HepG2 (cell line): ENCODE results near the gene CERT1. TPM values are rescaled to one million over a fixed set of nuclear protein-coding genes. Genes with fewer than 3 reads are reported as not detected.

ENCODE experiments used
- ATAC-seq: fragments of 200-7000 bp; cut with Tn5 transposase; 3 replicates; pipeline ENCODE4 v1.9.1; 2020; ENCODE audit warnings: mild to moderate bottlenecking, moderate library complexity
- BruUV-seq: library from RNA; stranded (reverse); fragments of 400-500 nt; replicated peaks from 2 replicates; lab custom pipeline; 2021; lab: Mats Ljungman, UMichigan
- CTCF ChIA-PET: fragments of 300-600 bp; formaldehyde crosslinking; extraction: SDS; loops from one replicate; lab custom pipeline; 2021; ENCODE audit warnings: low total read pairs, inconsistent platforms, low intra/inter-chr PET ratio; lab: Yijun Ruan, JAX
- POLR2A ChIA-PET: fragments of 350-600 bp; sonication (Branson Sonifier 250); formaldehyde crosslinking; loops from one replicate; lab custom pipeline; 2020; ENCODE audit warnings: antibody characterized with exemption, inconsistent platforms; lab: Yijun Ruan, JAX
- DNase-seq: peaks from one replicate; pipeline ENCODE4 v3.0.0-alpha.2; 2015; ENCODE audit warnings: low spot score
- FAIRE-seq: peaks from 3 replicates; lab custom pipeline; 2011; peaks lifted over from hg19 to GRCh38; lab: Jason Lieb, UNC
- H2AFZ ChIP-seq: one replicate; pipeline ENCODE4 v1.6.1; 2011; ENCODE audit warnings: low read length, inconsistent platforms
- H3K27ac ChIP-seq: fragments of 300-600 bp; 3 replicates; pipeline ENCODE4 v1.8.0; 2011; ENCODE audit warnings: mixed run types, mild to moderate bottlenecking, mixed read lengths, low read length, inconsistent platforms; ENCODE audit not compliant: insufficient read depth; ENCODE audit errors: extremely low read length
- H3K27me3 ChIP-seq, 2 experiments: fragments of 200-600 bp in 1 of 2; 2 replicates in 1 of 2; 3 replicates in 1 of 2; pipeline versions ENCODE4 v1.6.0 to v1.8.0; 2011; ENCODE audit warnings: low read length in 2 of 2, mild to moderate bottlenecking in 2 of 2, moderate library complexity in 2 of 2, inconsistent platforms in 1 of 2; ENCODE audit not compliant: insufficient read depth in 2 of 2, control insufficient read depth in 1 of 2
- H3K36me3 ChIP-seq, 2 experiments: fragments of 200-600 bp in 1 of 2; replicated peaks in 1 of 2; 2 replicates in 1 of 2; 3 replicates in 1 of 2; pipeline versions ENCODE4 v1.5.1 to v1.8.0; 2011; ENCODE audit warnings: low read length in 2 of 2, inconsistent platforms in 1 of 2; ENCODE audit not compliant: insufficient read depth in 2 of 2, control insufficient read depth in 1 of 2
- H3K4me1 ChIP-seq: 2 replicates; pipeline ENCODE4 v1.5.1; 2012; ENCODE audit warnings: low read length, inconsistent platforms; ENCODE audit not compliant: insufficient read depth
- H3K4me2 ChIP-seq: 2 replicates; pipeline ENCODE4 v1.6.0; 2011; ENCODE audit warnings: low read depth, low read length, inconsistent platforms
- H3K4me3 ChIP-seq, 3 experiments: fragments of 200-600 bp in 1 of 3; sonication (generic), shearing (Covaris generic) in 1 of 3; replicated peaks in 1 of 3; 2 replicates each; pipeline ENCODE4 v1.5.1; 2011 to 2016; ENCODE audit warnings: low read length in 3 of 3, inconsistent platforms in 2 of 3, low read depth in 2 of 3, mild to moderate bottlenecking in 2 of 3, control low read depth in 1 of 3, mixed read lengths in 1 of 3; ENCODE audit not compliant: insufficient read depth in 1 of 3
- H3K79me2 ChIP-seq: one replicate; pipeline ENCODE4 v1.6.1; 2011; ENCODE audit warnings: low read length, inconsistent platforms; ENCODE audit not compliant: insufficient read depth
- H3K9ac ChIP-seq: 2 replicates; pipeline ENCODE4 v1.6.0; 2011; ENCODE audit warnings: mild to moderate bottlenecking, low read depth, low read length, inconsistent platforms; ENCODE audit not compliant: insufficient read depth
- H3K9me3 ChIP-seq: 2 replicates; pipeline ENCODE4 v1.5.1; 2012; ENCODE audit warnings: mild to moderate bottlenecking, low read length
- H4K20me1 ChIP-seq: 2 replicates; pipeline ENCODE4 v1.6.0; 2011; ENCODE audit warnings: inconsistent platforms, mild to moderate bottlenecking, low read length, moderate library complexity; ENCODE audit not compliant: insufficient read depth
- POLR2AphosphoS2 ChIP-seq: IDR thresholded peaks from 2 replicates; pipeline ENCODE4 v1.6.1; 2011; ENCODE audit warnings: low read depth, low read length, improper control_type of control experiment
- POLR2G ChIP-seq: fragments of 200-400 bp; formaldehyde crosslinking; IDR thresholded peaks from 2 replicates; pipeline ENCODE4 v1.6.1; 2018; ENCODE audit warnings: mild to moderate bottlenecking, low read depth, low read length, moderate library complexity
- TBX2 ChIP-seq: sonication (generic); formaldehyde crosslinking; IDR thresholded peaks from 2 replicates; pipeline ENCODE4 v1.5.0; 2020; ENCODE audit warnings: missing genetic modification reagents, mild to moderate bottlenecking, borderline replicate concordance
- ZC3H13 ChIP-seq: sonication (generic); formaldehyde crosslinking; IDR thresholded peaks from 2 replicates; pipeline ENCODE4 v1.8.1; 2023; ENCODE audit warnings: mild to moderate bottlenecking, missing genetic modification reagents, moderate library complexity
- ZNF317 ChIP-seq: sonication (generic); formaldehyde crosslinking; IDR thresholded peaks from 2 replicates; pipeline ENCODE4 v1.5.0; 2020; ENCODE audit warnings: mild to moderate bottlenecking, missing genetic modification reagents
- ZNF34 ChIP-seq: sonication (generic); formaldehyde crosslinking; IDR thresholded peaks from 2 replicates; pipeline ENCODE4 v1.4.0; 2020; ENCODE audit warnings: mild to moderate bottlenecking, missing genetic modification reagents, borderline replicate concordance
- ZNF775 ChIP-seq: sonication (generic); formaldehyde crosslinking; IDR thresholded peaks from 2 replicates; pipeline ENCODE4 v1.4.0; 2020; ENCODE audit warnings: missing genetic modification reagents, mild to moderate bottlenecking, moderate library complexity, borderline replicate concordance
- WGBS: methylation state at CpG from one replicate; pipeline ENCODE4 v1.1.6; 2017; ENCODE audit warnings: low lambda C conversion rate; 5-methylcytosine and 5-hydroxymethylcytosine counted together
- in situ Hi-C: cut with HindIII; loops from 2 replicates; pipeline ENCODE4 v1.10.0; 2017; ENCODE audit warnings: low pct_unique_long_range_greater_than_20kb; ENCODE audit not compliant: extremely low pct_ligation_motif_present
- intact Hi-C: fragments of 100-400 bp; cut with micrococcal nuclease; formaldehyde crosslinking; loops from one replicate; pipeline ENCODE4 v1.10.0; 2022; ENCODE audit not compliant: unreplicated experiment
- polyA plus RNA-seq, 8 experiments: library from polyadenylated mRNA; depleted of rRNA in 3 of 8; stranded (reverse) in 7 of 8; unstranded in 1 of 8; fragments of >200 nt; fragmentation: Illumina TruSeq in 4 of 8; extraction: Trizol in 4 of 8; gene quantifications; 2 replicates each; pipeline versions ENCODE4 v1.2.1 to v1.2.3, GENCODE V29; 2011 to 2016; ENCODE audit warnings: low read depth in 4 of 8, missing spikeins in 1 of 8, mixed read lengths in 1 of 8; ENCODE audit not compliant: insufficient read depth in 1 of 8
- total RNA-seq, 5 experiments: library from RNA; depleted of rRNA; stranded (reverse); fragments of >200 nt; fragmentation: Illumina TruSeq; extraction: Trizol; gene quantifications; 2 replicates each; pipeline ENCODE4 v1.2.3, GENCODE V29; 2016; ENCODE audit warnings: low read depth in 1 of 5
- TF ChIP-seq, protein P1 (sequence below): sonication (generic); formaldehyde crosslinking; IDR thresholded peaks from 2 replicates; pipeline ENCODE4 v1.4.0; 2020; ENCODE audit warnings: mild to moderate bottlenecking, missing genetic modification reagents
- TF ChIP-seq, protein P2 (sequence below): sonication (generic); formaldehyde crosslinking; IDR thresholded peaks from 2 replicates; pipeline ENCODE4 v1.5.0; 2020; ENCODE audit warnings: missing genetic modification reagents

Gene CERT1
- total and polyA plus RNA-seq, 2 of the 13 experiments (the other 11 are each of a cell fraction or from before 2014, with no cell fraction given) = 8.2 to 12.7 TPM

- H3K27ac ChIP-seq = no peak overlapping the region
- H2AFZ ChIP-seq = no peak overlapping the region
- ATAC-seq (peak; percentile 3), FAIRE-seq (no peak), DNase-seq (no peak)
- POLR2A ChIA-PET = interaction anchor here (1.1 kb wide), 1 partner anchor 11 kb away, joined by 3 read pairs; no protein-coding TSS in a partner anchor
- no peaks in the 10 kb centered on the region for H3K9me3 ChIP-seq
- no peaks in the 10 kb centered on the region for H3K79me2 ChIP-seq
- no peak overlapping the region for H3K4me2 ChIP-seq
- H3K36me3 ChIP-seq = peaks cover 8 to 19% of the 10 kb centered on the region in 2 experiments
- 83% methylated on average over 5 of the region's 5 CpGs for WGBS
- 0 out of 2 replicates have a peak, but pooled peaks cover 7% of the 10 kb centered on the region for H4K20me1 ChIP-seq
- no peaks in the 10 kb centered on the region for H3K4me1 ChIP-seq
- no TSS peak for BruUV-seq
- intact Hi-C loops = no loop called here
- H3K27me3 ChIP-seq = no peaks in the 10 kb centered on the region
- H3K9ac ChIP-seq = no peak overlapping the region
- in situ Hi-C loops = no loop called here
- no peak overlapping the region for H3K4me3 ChIP-seq
- CTCF ChIA-PET = no interaction called here
- TF ChIP-seq POLR2G (peak; percentile 46; the same call in 1 of the 2 replicates), ZC3H13 (CRISPR knock-in tag) (peak; percentile 27; the same call in 1 of the 2 replicates), ZNF775 (CRISPR knock-in tag) (no peak)
Observed at GRCh38 chr5:75363111-75363510, 148.3 kb downstream of the CERT1 start.

DNA sequence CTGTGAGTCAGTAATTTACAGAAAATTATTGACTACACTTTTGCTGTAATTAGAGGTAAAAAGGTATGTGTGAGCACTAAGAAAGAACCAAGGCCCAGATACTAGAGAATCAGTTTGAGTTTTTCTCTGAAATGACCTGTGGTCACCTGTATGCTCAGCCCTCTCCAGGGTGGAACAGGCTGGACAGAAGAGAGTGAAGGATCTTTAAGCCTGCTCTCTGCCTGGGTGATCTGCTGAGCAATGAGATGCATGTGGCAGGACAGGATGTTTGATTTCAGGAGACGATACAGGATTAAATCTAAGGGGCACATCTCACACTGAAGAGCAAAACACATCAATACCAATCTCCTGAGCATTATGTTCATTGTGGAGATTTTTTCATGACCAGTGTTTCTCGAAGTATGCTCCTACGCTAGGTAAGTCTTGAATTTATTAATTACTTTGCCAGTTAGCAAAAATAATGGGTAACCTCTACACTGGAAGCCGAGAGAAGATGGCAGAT, 148.9 kb downstream of the CERT1 start:
- CTCF ChIA-PET = no interaction called here
- BruUV-seq = no TSS peak
- TF ChIP-seq TBX2 (CRISPR knock-in tag) (no peak), ZNF34 (CRISPR knock-in tag) (no peak), ZNF317 (CRISPR knock-in tag) (no peak), POLR2AphosphoS2 (peak; percentile 46; the same call in 1 of the 2 replicates)
- TF ChIP-seq, protein P1, sequence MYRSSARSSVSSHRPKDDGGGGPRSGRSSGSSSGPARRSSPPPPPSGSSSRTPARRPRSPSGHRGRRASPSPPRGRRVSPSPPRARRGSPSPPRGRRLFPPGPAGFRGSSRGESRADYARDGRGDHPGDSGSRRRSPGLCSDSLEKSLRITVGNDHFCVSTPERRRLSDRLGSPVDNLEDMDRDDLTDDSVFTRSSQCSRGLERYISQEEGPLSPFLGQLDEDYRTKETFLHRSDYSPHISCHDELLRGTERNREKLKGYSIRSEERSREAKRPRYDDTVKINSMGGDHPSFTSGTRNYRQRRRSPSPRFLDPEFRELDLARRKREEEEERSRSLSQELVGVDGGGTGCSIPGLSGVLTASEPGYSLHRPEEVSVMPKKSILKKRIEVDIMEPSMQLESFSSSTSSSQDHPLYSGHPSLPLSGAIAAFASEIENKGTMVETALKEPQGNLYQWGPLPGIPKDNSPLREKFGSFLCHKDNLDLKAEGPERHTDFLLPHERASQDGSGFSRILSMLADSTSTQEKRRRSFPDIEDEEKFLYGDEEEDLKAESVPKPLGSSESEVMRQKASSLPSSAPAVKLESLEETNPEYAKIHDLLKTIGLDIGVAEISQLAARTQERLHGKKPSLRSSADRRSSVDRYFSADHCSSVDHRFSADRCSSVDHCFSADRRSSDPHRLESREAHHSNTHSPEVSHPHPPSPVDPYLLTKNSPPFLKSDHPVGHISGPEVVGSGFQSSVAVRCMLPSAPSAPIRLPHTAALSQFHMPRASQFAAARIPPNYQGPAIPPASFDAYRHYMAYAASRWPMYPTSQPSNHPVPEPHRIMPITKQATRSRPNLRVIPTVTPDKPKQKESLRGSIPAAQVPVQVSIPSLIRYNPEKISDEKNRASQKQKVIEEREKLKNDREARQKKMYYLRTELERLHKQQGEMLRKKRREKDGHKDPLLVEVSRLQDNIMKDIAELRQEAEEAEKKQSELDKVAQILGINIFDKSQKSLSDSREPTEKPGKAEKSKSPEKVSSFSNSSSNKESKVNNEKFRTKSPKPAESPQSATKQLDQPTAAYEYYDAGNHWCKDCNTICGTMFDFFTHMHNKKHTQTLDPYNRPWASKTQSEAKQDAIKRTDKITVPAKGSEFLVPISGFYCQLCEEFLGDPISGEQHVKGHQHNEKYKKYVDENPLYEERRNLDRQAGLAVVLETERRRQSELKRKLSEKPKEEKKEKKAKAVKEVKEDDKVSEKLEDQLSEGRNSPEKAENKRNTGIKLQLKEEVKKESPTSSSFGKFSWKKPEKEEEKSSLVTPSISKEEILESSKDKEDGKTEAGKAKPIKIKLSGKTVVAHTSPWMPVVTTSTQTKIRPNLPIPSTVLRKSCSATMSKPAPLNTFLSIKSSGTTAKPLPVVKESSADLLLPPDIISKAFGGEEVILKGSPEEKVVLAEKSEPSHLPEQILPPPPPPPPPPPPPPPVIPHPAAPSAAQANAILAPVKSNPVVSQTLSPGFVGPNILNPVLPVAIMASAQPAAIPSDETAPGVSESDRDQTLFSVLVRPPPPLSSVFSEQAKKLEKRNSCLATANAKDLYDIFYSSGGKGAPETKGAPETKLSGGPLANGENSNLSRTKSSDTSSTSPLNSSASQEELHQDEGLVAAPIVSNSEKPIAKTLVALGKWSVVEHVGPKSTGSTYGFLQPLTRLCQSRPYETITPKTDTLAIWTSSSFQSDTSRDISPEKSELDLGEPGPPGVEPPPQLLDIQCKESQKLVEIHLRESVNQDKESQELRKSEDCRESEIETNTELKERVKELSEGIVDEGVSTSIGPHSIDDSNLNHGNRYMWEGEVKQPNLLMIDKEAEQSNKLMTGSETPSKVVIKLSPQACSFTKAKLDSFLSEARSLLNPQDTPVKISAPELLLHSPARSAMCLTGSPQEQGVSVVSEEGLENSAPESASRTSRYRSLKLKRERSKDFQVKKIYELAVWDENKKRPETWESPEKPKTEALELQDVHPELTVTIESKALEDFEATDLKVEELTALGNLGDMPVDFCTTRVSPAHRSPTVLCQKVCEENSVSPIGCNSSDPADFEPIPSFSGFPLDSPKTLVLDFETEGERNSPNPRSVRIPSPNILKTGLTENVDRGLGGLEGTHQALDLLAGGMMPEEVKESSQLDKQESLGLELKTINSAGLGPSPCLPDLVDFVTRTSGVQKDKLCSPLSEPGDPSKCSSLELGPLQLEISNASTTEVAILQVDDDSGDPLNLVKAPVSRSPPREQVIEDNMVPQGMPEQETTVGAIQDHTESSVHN (CRISPR knock-in tag) = no peak
- TF ChIP-seq, protein P2, sequence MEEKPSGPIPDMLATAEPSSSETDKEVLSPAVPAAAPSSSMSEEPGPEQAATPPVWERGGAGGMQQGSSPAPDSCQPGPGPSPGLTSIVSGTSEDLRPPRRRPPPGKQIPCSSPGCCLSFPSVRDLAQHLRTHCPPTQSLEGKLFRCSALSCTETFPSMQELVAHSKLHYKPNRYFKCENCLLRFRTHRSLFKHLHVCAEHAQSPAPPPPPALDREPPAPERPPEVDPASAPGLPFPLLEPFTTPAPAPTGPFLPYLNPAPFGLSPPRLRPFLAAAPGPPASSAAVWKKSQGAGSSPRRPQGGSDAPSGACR (CRISPR knock-in tag) = no peak

More for the DNA sequence above, 148.9 kb downstream of the CERT1 start:
- Histone ChIP-seq H3K9ac (no peak overlapping the region), H3K9me3 (no peaks in the 10 kb centered on the region), H2AFZ (no peak overlapping the region), H3K36me3 (peaks cover 10 to 25% of the 10 kb centered on the region in 2 experiments), H4K20me1 (0 out of 2 replicates have a peak, but pooled peaks cover 7% of the 10 kb centered on the region), H3K27me3 (no peaks in the 10 kb centered on the region), H3K79me2 (no peaks in the 10 kb centered on the region), H3K4me3 (no peak overlapping the region), H3K27ac (no peak overlapping the region), H3K4me1 (no peaks in the 10 kb centered on the region), H3K4me2 (no peak overlapping the region)
- FAIRE-seq (no peak), DNase-seq (no peak), ATAC-seq (no peak)
- POLR2A ChIA-PET = interaction anchor here (1.1 kb wide), 1 partner anchor 11 kb away, joined by 3 read pairs; no protein-coding TSS in a partner anchor
- in situ Hi-C loops (no loop called here), intact Hi-C loops (no loop called here)
- WGBS = 99% methylated on average over 4 of the region's 4 CpGs
